ENCODE data around the gene GPR176.
"Not testable (repeated sequence)": the region's sequence is repeated elsewhere in the genome, so short reads cannot be mapped to it uniquely, and the experiment has no call there.

Gene GPR176

DNA sequence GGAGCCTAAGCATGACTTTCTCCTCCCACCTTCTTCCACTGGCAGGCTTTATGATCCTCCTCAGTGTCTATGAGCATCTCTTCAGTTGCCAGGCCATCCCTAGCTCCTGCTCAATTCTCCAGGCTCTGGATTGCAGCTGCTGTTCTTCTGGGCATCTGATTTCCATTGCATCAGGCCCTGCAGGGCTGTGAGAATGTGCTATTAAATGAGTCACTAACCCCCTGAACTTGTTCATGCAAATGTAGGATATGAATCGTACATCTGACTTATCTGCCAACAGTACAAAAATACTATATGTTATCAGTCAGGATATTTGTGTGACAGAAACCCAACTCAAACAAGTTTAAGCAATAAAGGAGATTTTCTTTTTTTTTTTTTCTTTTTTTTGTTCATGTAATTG, 11.9 kb downstream of the GPR176 start:
- TF ChIP-seq, protein P1, sequence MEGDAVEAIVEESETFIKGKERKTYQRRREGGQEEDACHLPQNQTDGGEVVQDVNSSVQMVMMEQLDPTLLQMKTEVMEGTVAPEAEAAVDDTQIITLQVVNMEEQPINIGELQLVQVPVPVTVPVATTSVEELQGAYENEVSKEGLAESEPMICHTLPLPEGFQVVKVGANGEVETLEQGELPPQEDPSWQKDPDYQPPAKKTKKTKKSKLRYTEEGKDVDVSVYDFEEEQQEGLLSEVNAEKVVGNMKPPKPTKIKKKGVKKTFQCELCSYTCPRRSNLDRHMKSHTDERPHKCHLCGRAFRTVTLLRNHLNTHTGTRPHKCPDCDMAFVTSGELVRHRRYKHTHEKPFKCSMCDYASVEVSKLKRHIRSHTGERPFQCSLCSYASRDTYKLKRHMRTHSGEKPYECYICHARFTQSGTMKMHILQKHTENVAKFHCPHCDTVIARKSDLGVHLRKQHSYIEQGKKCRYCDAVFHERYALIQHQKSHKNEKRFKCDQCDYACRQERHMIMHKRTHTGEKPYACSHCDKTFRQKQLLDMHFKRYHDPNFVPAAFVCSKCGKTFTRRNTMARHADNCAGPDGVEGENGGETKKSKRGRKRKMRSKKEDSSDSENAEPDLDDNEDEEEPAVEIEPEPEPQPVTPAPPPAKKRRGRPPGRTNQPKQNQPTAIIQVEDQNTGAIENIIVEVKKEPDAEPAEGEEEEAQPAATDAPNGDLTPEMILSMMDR (IDR thresholded peaks at IDR 0.05; ENCODE audit: low read depth, low read length) = no peak
- DNase-seq (ENCODE audit: extremely low read depth, low read depth) = no peak

DNA sequence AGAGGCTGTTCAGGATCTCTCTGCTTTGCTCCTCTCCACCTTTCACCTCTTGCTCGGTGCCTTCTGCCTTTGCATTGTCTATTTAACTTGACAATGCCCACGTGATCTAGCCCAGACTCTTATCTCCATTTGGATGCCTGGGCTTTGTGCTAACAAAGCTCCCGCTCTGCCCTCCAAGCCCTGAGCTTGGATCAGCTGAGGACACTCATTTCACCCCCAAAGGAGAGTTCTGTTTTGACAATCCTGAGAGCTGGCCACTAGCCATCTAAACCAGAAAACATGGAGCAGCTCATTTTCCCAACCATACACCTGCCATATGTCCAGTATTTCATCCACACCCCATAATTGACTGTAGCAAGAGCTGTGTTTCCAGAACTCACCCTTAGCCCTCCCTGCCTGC, 12.8 kb downstream of the GPR176 start:
- DNase-seq (ENCODE audit: extremely low read depth, low read depth) = no peak
- TF ChIP-seq, protein P1 (IDR thresholded peaks at IDR 0.05; ENCODE audit: low read depth, low read length) = no peak

DNA sequence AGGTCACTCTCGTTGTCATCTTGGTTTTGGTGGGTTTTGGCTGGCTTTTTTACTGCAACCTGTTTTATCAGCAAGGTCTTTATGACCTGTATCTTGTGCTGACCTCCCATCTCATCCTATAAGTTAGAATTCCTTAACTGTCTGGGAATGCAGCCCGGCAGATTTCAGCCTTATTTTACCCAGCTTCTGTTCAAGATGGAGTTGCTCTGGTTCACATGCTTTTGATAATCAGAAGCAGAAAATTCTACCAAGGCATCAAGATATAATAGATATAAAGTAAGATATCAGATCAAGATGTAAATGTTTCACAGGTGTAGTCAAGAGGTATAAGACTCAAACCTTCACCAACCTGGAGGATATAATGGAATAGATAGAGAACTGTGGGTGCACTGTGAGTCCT, 16.0 kb downstream of the GPR176 start:
- TF ChIP-seq, protein P1 (IDR thresholded peaks at IDR 0.05; ENCODE audit: low read depth, low read length) = no peak
- no peak for DNase-seq (ENCODE audit: extremely low read depth, low read depth)

- TF ChIP-seq, protein P1 (IDR thresholded peaks at IDR 0.05; ENCODE audit: low read depth, low read length) = no peak
- DNase-seq (ENCODE audit: extremely low read depth, low read depth) = no peak
Measured at GRCh38 chr15:39898317-39898716, 21.7 kb downstream of the GPR176 start.

- TF ChIP-seq, protein P1 (IDR thresholded peaks at IDR 0.05; ENCODE audit: low read depth, low read length) = no peak
- DNase-seq (ENCODE audit: extremely low read depth, low read depth) = no peak
Measured at GRCh38 chr15:39896846-39897245, 23.2 kb downstream of the GPR176 start.

GRCh38 chr15:39896101-39896500, 24.0 kb downstream of the GPR176 start:
- DNase-seq (ENCODE audit: extremely low read depth, low read depth) = no peak
- TF ChIP-seq, protein P1 (IDR thresholded peaks at IDR 0.05; ENCODE audit: low read depth, low read length) = no peak

GRCh38 chr15:39893051-39893450, 27.0 kb downstream of the GPR176 start:
- DNase-seq (ENCODE audit: extremely low read depth, low read depth) = not testable (repeated sequence)

GRCh38 chr15:39892418-39892817, 27.6 kb downstream of the GPR176 start:
- DNase-seq (ENCODE audit: extremely low read depth, low read depth) = no peak
- TF ChIP-seq, protein P1 (IDR thresholded peaks at IDR 0.05; ENCODE audit: low read depth, low read length) = no peak
